ENCODE measurements around the gene RNU6-1.

The RNU6-1 gene

GRCh38 chr15:67832031-67832551, 7.8 kb downstream of the RNU6-1 start:
- in situ Hi-C loops (cut with HindIII; ENCODE audit: low sequenced_read_pairs): no loop called here
- DNase-seq (ENCODE audit: low read depth, low spot score): no peak
- H3K4me3 ChIP-seq (ENCODE audit: low read depth, low read length): no peak overlapping the region
- peak; percentile 51 for TF ChIP-seq CTCF (IDR thresholded peaks at IDR 0.05; ENCODE audit: low read depth, low read length)

- TF ChIP-seq CTCF (IDR thresholded peaks at IDR 0.05; ENCODE audit: low read depth, low read length): no peak
- H3K4me3 ChIP-seq (ENCODE audit: low read depth, low read length): no peak overlapping the region
- in situ Hi-C loops (cut with HindIII; ENCODE audit: low sequenced_read_pairs): no loop called here
- DNase-seq (ENCODE audit: low read depth, low spot score): no peak
Measured at GRCh38 chr15:67831363-67831762, 8.5 kb downstream of the RNU6-1 start.

- in situ Hi-C loops (cut with HindIII; ENCODE audit: low sequenced_read_pairs): no loop called here
- TF ChIP-seq CTCF (IDR thresholded peaks at IDR 0.05; ENCODE audit: low read depth, low read length): no peak
- no peak overlapping the region for H3K4me3 ChIP-seq (ENCODE audit: low read depth, low read length)
- no peak for DNase-seq (ENCODE audit: low read depth, low spot score)
Measured at GRCh38 chr15:67829647-67830504, 10.0 kb downstream of the RNU6-1 start.

- no peak overlapping the region for H3K4me3 ChIP-seq (ENCODE audit: low read depth, low read length)
- in situ Hi-C loops (cut with HindIII; ENCODE audit: low sequenced_read_pairs): no loop called here
- no peak for TF ChIP-seq CTCF (IDR thresholded peaks at IDR 0.05; ENCODE audit: low read depth, low read length)
- DNase-seq (ENCODE audit: low read depth, low spot score): no peak
Measured at GRCh38 chr15:67828969-67829646, 10.7 kb downstream of the RNU6-1 start.

- no peak overlapping the region for H3K4me3 ChIP-seq (ENCODE audit: low read depth, low read length)
- in situ Hi-C loops (cut with HindIII; ENCODE audit: low sequenced_read_pairs): no loop called here
- no peak for TF ChIP-seq CTCF (IDR thresholded peaks at IDR 0.05; ENCODE audit: low read depth, low read length)
- DNase-seq (ENCODE audit: low read depth, low spot score): no peak
Measured at GRCh38 chr15:67828278-67828968, 11.4 kb downstream of the RNU6-1 start.

- TF ChIP-seq CTCF (IDR thresholded peaks at IDR 0.05; ENCODE audit: low read depth, low read length): no peak
- in situ Hi-C loops (cut with HindIII; ENCODE audit: low sequenced_read_pairs): no loop called here
- no peak for DNase-seq (ENCODE audit: low read depth, low spot score)
- no peak overlapping the region for H3K4me3 ChIP-seq (ENCODE audit: low read depth, low read length)
Measured at GRCh38 chr15:67827562-67828277, 12.1 kb downstream of the RNU6-1 start.
